Fibroblast of skin of left biceps (primary cell): ENCODE results near the gene GPANK1.

Experiments
- DNase-seq, 2 experiments: peaks; one replicate each; pipeline ENCODE4 v3.0.0-alpha.2; 2013; ENCODE audit warnings: low read depth in 2 of 2

Gene GPANK1

DNA sequence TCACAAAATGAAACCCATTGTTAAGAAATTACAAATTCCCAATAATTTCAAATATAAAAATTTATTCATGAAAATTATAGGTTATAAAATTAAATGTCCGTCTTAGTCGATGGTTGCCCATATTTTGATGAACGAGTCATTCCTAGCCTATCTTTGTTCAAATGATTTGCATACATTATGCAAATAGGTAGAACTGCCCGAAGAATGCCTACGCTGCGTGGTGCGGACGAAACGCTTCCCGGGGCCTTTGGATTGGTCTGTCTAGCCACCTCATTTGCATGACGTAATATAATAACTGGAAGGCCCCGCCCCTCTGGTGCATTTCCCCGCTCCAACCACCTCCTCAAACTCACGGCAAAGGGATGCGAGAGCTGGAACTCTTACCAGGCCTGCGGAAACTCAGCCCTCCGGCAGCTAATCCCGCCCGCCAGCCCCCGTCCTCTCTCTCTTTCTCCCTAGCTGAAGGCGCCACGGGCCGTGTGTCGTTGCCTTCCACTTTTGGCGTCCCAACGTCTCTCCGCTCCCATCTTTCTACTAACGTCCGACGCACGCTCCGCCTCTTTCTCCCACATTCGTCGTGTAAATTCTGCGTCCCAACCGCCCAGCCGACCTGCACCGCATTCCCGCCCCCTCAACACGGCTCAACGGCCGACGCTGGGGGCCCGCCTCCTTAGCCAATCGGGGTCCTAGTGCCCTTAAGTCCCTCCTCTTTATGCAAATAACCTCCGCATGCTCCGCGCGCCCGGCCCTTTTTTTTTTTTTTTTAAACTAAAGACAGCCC is 44.8 kb downstream of the GPANK1 start:
- DNase-seq = peak; percentile 93 to 99

DNA sequence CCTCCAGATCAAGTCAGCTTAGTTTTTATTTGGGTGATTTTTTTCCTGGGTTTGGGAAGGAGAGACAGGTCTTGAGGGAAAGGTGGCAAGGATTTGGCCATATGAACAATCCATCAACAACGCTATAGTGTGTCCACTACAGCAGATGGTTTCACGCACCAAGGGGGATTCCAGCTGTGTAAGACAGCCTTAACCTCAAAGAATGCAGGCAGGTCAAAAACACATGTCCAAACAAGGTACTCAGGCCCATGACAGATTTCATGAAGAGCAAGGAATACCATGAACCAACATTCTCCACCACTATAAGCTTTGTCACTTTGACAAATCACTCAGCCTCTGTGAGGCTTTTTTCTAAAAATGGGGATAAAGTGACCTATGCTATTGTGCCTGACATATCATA is 47.8 kb downstream of the GPANK1 start:
- DNase-seq = no peak

DNA sequence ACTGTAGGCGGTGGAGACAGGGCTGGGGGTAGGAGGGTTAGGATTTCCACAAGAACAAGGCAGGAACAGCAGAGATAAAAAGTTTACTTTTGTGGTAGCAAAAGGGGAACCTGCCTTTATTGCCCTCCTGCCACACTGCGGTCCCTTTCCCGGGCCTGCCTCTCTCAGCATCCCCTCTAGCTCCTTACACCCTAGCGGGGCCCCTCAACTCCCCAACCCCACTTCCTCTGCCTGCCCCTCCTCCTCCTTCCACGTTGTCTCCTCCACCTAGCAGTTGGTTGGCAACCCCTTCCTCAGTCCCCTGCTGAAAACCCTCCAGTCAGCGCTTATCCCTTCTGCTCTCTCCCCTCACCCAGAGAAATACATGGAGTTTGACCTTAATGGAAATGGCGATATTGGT is 49.0 kb downstream of the GPANK1 start:
- DNase-seq = no peak

DNA sequence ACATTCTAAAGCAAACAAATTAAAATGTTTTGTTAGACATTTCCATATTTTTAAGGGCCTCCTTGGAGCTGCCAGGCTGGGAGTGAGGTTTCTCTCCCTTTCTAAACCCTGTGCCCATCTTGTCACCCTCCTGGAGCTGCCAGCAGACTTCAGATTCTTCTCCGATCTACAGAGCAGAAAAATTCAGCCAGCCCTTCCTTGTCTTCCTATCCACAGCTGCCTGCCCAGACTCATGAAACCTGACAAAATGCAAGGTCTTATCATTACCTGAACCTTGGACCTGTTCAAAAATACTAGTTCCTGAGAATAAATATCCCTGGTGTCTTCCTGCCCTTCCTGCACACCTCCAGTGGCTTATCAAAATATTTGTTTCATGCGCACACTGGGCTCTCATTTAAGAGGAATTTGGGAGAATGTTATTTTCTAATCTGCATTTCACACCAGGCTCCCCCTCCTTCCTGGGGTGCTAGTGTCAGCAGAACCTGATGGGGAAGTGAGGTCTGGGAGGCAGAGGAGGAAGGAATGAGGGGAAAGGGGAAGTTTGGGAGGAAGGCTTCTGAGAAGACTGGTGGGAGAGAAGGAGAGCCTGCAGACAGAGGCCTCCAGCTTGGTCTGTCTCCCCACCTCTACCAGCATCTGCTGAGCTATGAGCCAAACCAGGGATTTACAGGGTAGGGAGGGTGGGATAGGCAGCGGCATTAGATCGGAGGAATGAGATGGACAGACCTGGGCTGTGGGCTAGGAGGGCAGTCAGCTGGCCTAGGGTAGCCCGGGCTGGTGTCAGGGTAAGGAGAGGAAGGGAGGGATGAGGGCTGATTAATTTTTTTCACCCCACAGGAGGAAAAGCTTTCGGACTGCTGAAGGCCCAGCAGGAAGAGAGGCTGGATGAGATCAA is 49.9 kb downstream of the GPANK1 start, which contains the start of gene AIF1:
AIF1 (plus strand) TSS at position 551 of the 895 bp plus-strand sequence; CDS start at position 647, 96 bp downstream.
- no peak for DNase-seq

DNA sequence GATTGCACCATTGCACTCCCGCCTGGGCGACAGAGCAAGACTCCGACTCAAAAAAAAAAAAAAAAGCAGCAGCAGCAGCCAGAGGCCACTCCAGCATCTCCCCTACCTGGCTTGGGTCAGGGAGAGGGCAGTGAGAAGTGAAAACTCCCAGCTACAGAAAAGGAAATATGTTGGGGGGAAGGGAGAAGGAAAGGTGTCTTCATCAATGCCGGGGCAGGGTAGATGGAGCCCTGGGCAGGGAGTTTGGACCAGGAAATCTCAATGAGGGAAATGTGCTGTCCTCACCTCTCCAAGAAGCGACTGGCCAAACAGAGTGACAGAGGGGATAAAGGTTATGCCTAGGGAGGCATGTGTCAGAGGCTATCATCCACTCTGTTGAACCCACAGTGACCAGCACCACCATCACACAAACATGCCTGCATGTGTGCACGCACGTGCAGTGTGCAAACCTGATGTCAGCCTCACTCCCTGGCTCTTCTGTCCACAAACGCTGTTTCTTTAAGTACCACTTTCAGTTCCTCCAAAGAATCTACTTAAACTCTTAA is 50.6 kb downstream of the GPANK1 start:
- no peak for DNase-seq
